22Rv1 (cell line): ENCODE data around the gene UNC13D.

Experiments
- ZFX ChIP-seq: fragments of 450-650 bp; IDR thresholded peaks from 2 replicates; pipeline ENCODE4 v1.6.1; 2017; ENCODE audit warnings: antibody characterized with exemption, borderline replicate concordance
- TF ChIP-seq, protein P1 (sequence below): fragments of 450-650 bp; IDR thresholded peaks from 2 replicates; pipeline ENCODE4 v1.5.1; 2017; ENCODE audit warnings: mild to moderate bottlenecking

GRCh38 chr17:75853433-75853832, 9.2 kb upstream of the UNC13D start:
- TF ChIP-seq, protein P1, sequence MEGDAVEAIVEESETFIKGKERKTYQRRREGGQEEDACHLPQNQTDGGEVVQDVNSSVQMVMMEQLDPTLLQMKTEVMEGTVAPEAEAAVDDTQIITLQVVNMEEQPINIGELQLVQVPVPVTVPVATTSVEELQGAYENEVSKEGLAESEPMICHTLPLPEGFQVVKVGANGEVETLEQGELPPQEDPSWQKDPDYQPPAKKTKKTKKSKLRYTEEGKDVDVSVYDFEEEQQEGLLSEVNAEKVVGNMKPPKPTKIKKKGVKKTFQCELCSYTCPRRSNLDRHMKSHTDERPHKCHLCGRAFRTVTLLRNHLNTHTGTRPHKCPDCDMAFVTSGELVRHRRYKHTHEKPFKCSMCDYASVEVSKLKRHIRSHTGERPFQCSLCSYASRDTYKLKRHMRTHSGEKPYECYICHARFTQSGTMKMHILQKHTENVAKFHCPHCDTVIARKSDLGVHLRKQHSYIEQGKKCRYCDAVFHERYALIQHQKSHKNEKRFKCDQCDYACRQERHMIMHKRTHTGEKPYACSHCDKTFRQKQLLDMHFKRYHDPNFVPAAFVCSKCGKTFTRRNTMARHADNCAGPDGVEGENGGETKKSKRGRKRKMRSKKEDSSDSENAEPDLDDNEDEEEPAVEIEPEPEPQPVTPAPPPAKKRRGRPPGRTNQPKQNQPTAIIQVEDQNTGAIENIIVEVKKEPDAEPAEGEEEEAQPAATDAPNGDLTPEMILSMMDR, result no peak
- no peak for TF ChIP-seq ZFX
